BLaER1 treated with 17β-estradiol and CSF1 and Interleukin-3, amounts not matched to agents 10 nM and 100 nM (cell line): ENCODE data around the gene MICAL3.
"Not testable (repeated sequence)": the region's sequence is repeated elsewhere in the genome, so short reads cannot be mapped to it uniquely, and the experiment has no call there.

ENCODE experiments used
- H3K27ac ChIP-seq, 11 experiments: shearing (Covaris generic); formaldehyde crosslinking; 2 replicates each; pipeline ENCODE4 v1.8.1; 2022
- H3K27me3 ChIP-seq, 11 experiments: shearing (Covaris generic); formaldehyde crosslinking; 2 replicates each; pipeline ENCODE4 v1.8.1; 2022
- H3K36me3 ChIP-seq, 11 experiments: shearing (Covaris generic); formaldehyde crosslinking; 2 replicates each; pipeline ENCODE4 v1.8.1; 2022
- H3K4me1 ChIP-seq, 10 experiments: shearing (Covaris generic); formaldehyde crosslinking; 2 replicates each; pipeline ENCODE4 v1.8.1; 2022
- H3K4me2 ChIP-seq, 11 experiments: shearing (Covaris generic); formaldehyde crosslinking; 2 replicates each; pipeline ENCODE4 v1.8.1; 2022
- H3K4me3 ChIP-seq, 10 experiments: shearing (Covaris generic); formaldehyde crosslinking; 2 replicates each; pipeline ENCODE4 v1.8.1; 2022
- H3K9ac ChIP-seq, 11 experiments: shearing (Covaris generic); formaldehyde crosslinking; 2 replicates each; pipeline ENCODE4 v1.8.1; 2022
- H3K9me3 ChIP-seq, 11 experiments: shearing (Covaris generic); formaldehyde crosslinking; replicated peaks in 1 of 11; 2 replicates each; pipeline ENCODE4 v1.8.1; 2022
- H4K20me1 ChIP-seq, 11 experiments: shearing (Covaris generic); formaldehyde crosslinking; 2 replicates each; pipeline ENCODE4 v1.8.1; 2022
- Cebpa-rat ChIP-seq, 11 experiments: shearing (Covaris generic); IDR thresholded peaks; 2 replicates each; pipeline ENCODE4 v1.8.1; 2022

MICAL3 gene

DNA sequence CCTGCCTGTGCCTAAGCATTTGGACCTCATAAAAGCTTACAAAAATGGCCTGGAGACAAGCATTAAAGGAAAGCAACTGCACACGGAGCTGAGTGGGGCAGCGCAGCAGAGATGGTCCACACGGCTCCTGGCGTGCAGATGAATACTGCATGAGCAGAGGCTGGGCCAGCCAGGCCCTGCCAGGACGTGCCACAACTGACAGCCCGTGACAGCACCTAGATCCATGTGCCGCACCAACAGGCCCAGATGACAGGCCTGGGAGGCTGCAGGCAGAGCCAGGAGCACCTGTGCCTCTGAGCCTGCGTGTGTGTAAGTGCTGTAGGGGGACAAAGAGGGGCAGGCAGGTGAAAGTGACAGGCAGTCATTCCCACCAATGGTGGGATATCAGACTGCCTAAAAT is 33.4 kb downstream of the MICAL3 start:
- Histone ChIP-seq H4K20me1 (peaks cover 8 to 100% (median 100%) of the 10 kb centered on the region in 11 experiments; a peak in 21 of 22 replicates), H3K9ac (no peak overlapping the region), H3K4me2 (peak overlapping the region in 7 of 11 experiments; percentile 0 to 89 (median 33); a peak in 11 of 22 replicates), H3K4me3 (no peak overlapping the region), H3K9me3 (no peaks in the 10 kb centered on the region), H3K4me1 (peaks cover 8 to 81% (median 70%) of the 10 kb centered on the region in 10 experiments; a peak in 18 of 20 replicates), H3K27me3 (peaks cover 0 to 8% (median 0%) of the 10 kb centered on the region in 11 experiments; a peak in 1 of 22 replicates), H3K36me3 (peaks cover 0 to 6% (median 0%) of the 10 kb centered on the region in 11 experiments; a peak in 1 of 22 replicates), H3K27ac (no peak overlapping the region)
- no peak for TF ChIP-seq Cebpa-rat (IDR thresholded peaks at IDR 0.05)

DNA sequence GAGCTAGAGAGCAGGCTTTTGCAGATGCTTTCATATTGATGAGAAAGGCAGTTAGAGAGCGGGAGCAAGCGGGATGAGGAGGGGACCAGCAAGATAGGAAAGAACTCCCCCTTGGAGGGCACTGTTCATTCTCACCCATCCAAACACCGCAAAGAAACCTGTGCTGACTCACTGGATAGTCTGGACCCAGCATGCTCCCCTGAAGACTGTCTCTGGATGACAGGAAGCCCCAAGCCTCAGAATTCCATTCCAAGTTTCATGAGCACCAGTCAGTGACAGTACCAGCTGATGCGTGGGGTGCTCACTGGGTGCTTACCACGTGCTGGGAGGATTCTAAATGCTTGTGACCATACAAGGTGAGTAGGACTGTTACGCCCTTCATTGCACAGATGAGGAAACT is 34.2 kb downstream of the MICAL3 start:
- Histone ChIP-seq H3K4me3 (no peak overlapping the region), H3K27me3 (peaks cover 0 to 8% (median 0%) of the 10 kb centered on the region in 11 experiments; a peak in 1 of 22 replicates), H3K9me3 (no peaks in the 10 kb centered on the region), H3K4me1 (peaks cover 7 to 79% (median 62%) of the 10 kb centered on the region in 10 experiments; a peak in 18 of 20 replicates), H3K36me3 (peaks cover 0 to 6% (median 0%) of the 10 kb centered on the region in 11 experiments; a peak in 1 of 22 replicates), H3K4me2 (peak overlapping the region in 7 of 11 experiments; percentile 12 to 89 (median 35); a peak in 9 of 22 replicates), H3K9ac (no peak overlapping the region), H4K20me1 (peaks cover 8 to 100% (median 100%) of the 10 kb centered on the region in 11 experiments; a peak in 21 of 22 replicates), H3K27ac (no peak overlapping the region)
- no peak for TF ChIP-seq Cebpa-rat (IDR thresholded peaks at IDR 0.05)

DNA sequence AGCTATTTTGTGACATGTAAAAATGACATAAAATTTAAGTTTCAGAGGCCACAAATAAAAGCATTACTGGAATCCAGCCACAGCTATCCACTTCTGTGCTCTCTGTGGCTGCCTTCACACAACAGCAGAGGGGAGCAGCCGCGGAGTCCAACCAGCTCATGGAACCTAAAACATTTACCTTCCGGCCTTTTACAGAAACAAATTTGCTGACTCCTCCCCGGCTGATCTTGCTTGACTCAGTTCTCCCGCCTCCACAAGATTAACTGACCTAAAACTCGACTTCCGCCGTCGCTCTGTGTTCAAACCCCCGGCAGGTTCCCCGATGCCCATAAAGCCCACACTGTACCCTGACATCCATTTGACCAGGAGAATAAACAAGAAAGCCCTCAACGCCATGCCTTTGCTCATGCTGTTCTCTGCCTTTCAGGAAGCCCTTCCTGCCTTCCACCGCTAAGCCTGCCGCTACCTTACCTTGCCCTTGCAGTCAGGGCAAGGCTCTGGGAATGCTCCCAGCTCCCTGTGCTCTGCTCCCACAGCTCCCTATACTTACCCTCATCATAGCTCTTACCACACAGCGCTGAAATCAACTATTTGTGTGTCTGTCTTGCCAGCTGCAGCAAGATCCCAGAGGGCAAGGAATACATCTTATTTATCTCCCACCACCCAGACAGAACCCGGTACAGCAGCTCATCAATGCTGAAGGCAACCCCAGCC is 35.4 kb downstream of the MICAL3 start:
- H3K27ac ChIP-seq = no peak overlapping the region
- no peak overlapping the region for H3K4me3 ChIP-seq
- H4K20me1 ChIP-seq = peaks cover under 1 to 99% (median 93%) of the 10 kb centered on the region in 11 experiments; a peak in 21 of 22 replicates
- H3K9me3 ChIP-seq = no peaks in the 10 kb centered on the region
- H3K4me2 ChIP-seq = peak overlapping the region in 5 of 11 experiments; percentile 4 to 26 (median 19); a peak in 10 of 22 replicates
- peaks cover 0 to 1% (median 0%) of the 10 kb centered on the region in 11 experiments; a peak in 1 of 22 replicates for H3K27me3 ChIP-seq
- H3K36me3 ChIP-seq = peaks cover 0 to 6% (median 0%) of the 10 kb centered on the region in 11 experiments; a peak in 1 of 22 replicates
- no peak for TF ChIP-seq Cebpa-rat (IDR thresholded peaks at IDR 0.05)
- 0 out of 22 replicates have a peak overlapping the region, but pooled peaks of 1 of the 11 experiments have one; percentile 1 for H3K9ac ChIP-seq
- peaks cover 0 to 72% (median 53%) of the 10 kb centered on the region in 10 experiments; a peak in 17 of 20 replicates for H3K4me1 ChIP-seq

DNA sequence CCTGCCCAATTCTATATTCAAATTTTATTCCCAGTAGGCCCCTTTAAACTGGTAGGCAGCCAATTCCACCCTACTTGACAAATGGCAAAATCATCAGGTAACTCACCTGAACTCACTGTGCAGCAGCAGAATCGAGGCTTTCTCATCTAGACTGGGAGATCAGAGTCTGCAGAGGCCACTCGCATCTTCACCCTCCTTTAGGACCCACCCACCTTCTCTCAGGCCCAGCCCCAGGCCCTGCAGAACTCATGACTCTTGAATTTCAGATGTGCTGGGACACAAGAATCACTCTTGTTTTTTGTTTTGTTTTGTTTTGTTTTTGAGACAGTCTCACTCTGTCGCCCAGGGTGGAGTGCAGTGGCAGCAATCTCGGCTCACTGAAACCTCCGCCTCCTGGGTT is 38.8 kb downstream of the MICAL3 start:
- Histone ChIP-seq H3K4me3 (no peak overlapping the region), H3K9ac (no peak overlapping the region), H3K36me3 (peaks cover 0 to 6% (median 0%) of the 10 kb centered on the region in 11 experiments; a peak in 1 of 22 replicates), H3K4me2 (no peak overlapping the region), H3K27ac (no peak overlapping the region), H3K4me1 (peaks cover 4 to 70% (median 52%) of the 10 kb centered on the region in 10 experiments), H4K20me1 (peaks cover 0 to 99% (median 91%) of the 10 kb centered on the region in 11 experiments; a peak in 21 of 22 replicates), H3K9me3 (no peaks in the 10 kb centered on the region), H3K27me3 (no peaks in the 10 kb centered on the region)
- TF ChIP-seq Cebpa-rat (IDR thresholded peaks at IDR 0.05) = no peak

DNA sequence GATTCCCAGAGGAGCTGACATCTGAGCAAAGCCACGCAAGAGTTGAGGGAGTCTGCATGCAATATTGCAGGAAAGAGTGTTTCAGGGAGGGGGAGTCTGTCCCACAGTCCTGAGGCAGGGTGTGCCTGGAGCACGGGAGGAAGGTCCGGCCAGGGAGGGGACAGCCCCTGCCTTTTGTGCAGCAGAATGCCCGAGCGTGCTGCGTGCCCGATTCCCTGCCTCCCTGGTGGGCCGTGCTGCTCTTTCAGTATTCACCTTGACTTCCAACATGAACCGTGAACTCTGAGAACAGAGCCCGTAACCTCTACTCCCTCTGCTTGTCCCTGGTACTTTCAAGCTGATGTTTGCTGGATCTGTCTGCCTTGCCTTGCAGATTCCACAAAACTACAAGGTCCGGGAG is 39.3 kb downstream of the MICAL3 start:
- Histone ChIP-seq H3K4me2 (peak overlapping the region in 1 of 11 experiments; percentile 15; a peak in 1 of 22 replicates), H4K20me1 (peaks cover 3 to 99% (median 91%) of the 10 kb centered on the region in 11 experiments; a peak in 21 of 22 replicates), H3K4me1 (peaks cover 9 to 70% (median 52%) of the 10 kb centered on the region in 10 experiments)
- H3K36me3 ChIP-seq, H3K27me3 ChIP-seq, H3K27ac ChIP-seq, H3K9me3 ChIP-seq, H3K4me3 ChIP-seq, H3K9ac ChIP-seq: not testable (repeated sequence)

DNA sequence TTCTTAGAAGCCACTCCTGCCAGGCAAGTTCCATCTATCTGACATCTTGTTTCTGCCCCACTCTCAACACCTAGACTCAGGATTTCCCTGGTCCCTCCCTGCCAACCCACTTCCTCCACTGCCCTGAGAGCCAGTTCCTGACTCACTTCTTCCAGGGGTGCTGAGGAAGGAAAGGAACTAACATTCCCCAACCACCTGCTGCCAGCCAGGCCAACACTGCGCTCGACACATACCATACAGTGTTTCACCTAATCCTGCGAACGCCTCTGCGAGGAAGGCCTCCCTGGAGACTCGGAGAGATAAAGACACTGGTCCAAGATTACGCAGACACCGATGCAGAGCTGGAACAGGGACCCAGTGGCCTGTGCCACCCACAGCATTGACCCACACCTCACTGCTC is 40.2 kb downstream of the MICAL3 start:
- Histone ChIP-seq H3K27me3 (no peaks in the 10 kb centered on the region), H3K4me1 (peaks cover 16 to 70% (median 54%) of the 10 kb centered on the region in 10 experiments), H3K4me3 (no peak overlapping the region), H3K4me2 (peak overlapping the region in 8 of 11 experiments; percentile 6 to 38 (median 31); a peak in 8 of 22 replicates), H4K20me1 (peaks cover 11 to 99% (median 91%) of the 10 kb centered on the region in 11 experiments; a peak in 21 of 22 replicates), H3K9ac (no peak overlapping the region), H3K36me3 (peaks cover 0 to 6% (median 0%) of the 10 kb centered on the region in 11 experiments; a peak in 1 of 22 replicates), H3K9me3 (no peaks in the 10 kb centered on the region), H3K27ac (no peak overlapping the region)
- TF ChIP-seq Cebpa-rat (IDR thresholded peaks at IDR 0.05) = no peak

DNA sequence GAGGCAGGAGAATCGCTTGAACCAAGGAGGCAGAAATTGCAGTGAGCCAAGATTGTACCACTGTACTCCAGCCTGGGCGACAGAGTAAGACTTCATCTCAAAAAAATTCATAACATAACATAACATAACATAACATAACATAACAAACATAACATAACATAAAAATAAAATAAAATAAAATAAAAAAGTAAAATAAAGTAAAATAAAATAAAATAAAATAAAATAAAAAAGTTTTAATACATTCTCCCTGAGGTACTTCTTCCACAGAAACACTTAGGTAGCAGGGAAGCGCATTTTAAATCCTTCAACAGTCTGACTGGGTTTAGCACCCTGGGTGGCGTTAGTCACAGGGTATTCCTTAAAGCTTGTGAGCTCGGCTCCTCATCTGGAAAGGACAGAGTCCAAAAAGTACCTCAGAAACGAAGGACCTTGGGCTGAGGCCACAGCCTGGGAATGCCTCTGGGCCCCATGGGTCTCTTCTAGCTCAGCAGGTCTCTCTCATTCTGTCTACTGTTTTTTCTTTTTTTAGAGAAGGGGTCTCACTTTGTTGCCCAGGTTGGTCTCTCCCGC is 41.7 kb downstream of the MICAL3 start:
- Histone ChIP-seq H3K4me3 (no peak overlapping the region), H3K36me3 (peaks cover 0 to 6% (median 0%) of the 10 kb centered on the region in 11 experiments; a peak in 1 of 22 replicates), H4K20me1 (peaks cover 11 to 99% (median 87%) of the 10 kb centered on the region in 11 experiments; a peak in 21 of 22 replicates), H3K4me2 (no peak overlapping the region), H3K27me3 (no peaks in the 10 kb centered on the region), H3K9ac (no peak overlapping the region), H3K9me3 (peaks cover 0 to under 1% (median 0%) of the 10 kb centered on the region in 11 experiments; a peak in 1 of 22 replicates), H3K4me1 (peaks cover 16 to 59% (median 44%) of the 10 kb centered on the region in 10 experiments), H3K27ac (no peak overlapping the region)
- TF ChIP-seq Cebpa-rat (IDR thresholded peaks at IDR 0.05) = no peak

DNA sequence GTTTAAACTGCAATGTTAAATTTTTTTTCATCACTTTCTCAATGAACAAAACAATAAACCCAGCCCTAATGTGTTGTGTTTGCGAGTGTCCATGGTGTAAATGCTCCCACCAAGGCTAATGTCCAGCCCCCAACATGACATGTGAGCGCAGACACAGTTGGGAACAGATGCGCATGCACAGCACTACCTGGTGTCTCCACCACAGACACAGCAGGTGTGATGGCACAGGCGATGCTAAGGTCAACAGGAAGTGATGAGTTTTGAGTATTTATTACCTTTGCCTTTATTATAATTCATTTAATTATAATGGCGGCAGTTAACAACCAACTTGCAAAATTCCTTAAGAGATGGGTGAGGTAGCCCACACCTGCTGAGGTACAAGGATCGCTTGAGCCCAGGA is 42.9 kb downstream of the MICAL3 start:
- Histone ChIP-seq H3K4me2 (peak overlapping the region in 9 of 11 experiments; percentile 46 to 96 (median 90); a peak in 17 of 22 replicates), H4K20me1 (peaks cover 11 to 99% (median 85%) of the 10 kb centered on the region in 11 experiments; a peak in 21 of 22 replicates), H3K9ac (peak overlapping the region in 1 of 11 experiments; percentile 20; a peak in 1 of 22 replicates)

More for the DNA sequence above, 42.9 kb downstream of the MICAL3 start:
- Histone ChIP-seq H3K4me1 (peaks cover 16 to 59% (median 43%) of the 10 kb centered on the region in 10 experiments), H3K27ac (no peak overlapping the region), H3K36me3 (no peaks in the 10 kb centered on the region), H3K27me3 (peaks cover 0 to 9% (median 0%) of the 10 kb centered on the region in 11 experiments; a peak in 4 of 22 replicates), H3K9me3 (peaks cover 0 to 5% (median 0%) of the 10 kb centered on the region in 11 experiments; a peak in 1 of 22 replicates), H3K4me3 (no peak overlapping the region)
- no peak for TF ChIP-seq Cebpa-rat (IDR thresholded peaks at IDR 0.05)
